ENCODE data around the gene NEK11. TPM values are rescaled to one million over a fixed set of nuclear protein-coding genes. Genes with fewer than 3 reads are reported as not detected.

The NEK11 gene
- polyA plus RNA-seq, 1 donor from 2014 or later = 6.1 TPM

DNA sequence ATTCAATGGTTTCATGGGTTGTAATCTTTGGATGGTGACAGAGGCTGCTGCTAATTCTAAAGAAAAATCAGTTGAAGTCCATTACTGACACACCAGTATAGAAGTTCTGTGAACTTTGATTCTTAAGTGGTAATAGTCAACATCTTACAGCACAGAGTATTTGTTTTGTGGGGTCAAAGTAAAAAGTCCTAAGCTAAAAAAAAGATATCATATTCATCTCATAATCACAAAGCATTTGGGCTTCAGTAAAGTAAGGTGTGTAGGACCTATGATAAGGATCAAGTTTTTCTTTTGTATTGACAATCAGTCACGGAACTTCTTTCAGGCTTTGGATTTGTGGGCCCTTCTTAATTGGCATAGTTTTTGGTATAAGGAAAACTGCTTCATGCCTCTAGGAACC is 1.1 kb upstream of the NEK11 start:
- Histone ChIP-seq H3K4me2 (ENCODE audit: low read length) (no peak overlapping the region), H3K36me3 (ENCODE audit: insufficient read depth, low read length) (no peaks in the 10 kb centered on the region), H4K20me1 (ENCODE audit: insufficient read depth) (no peaks in the 10 kb centered on the region), H3K27ac (ENCODE audit: low read length) (no peak overlapping the region), H3K9me2 (ENCODE audit: insufficient read depth, low read length) (no peaks in the 10 kb centered on the region), H2AFZ (ENCODE audit: low read depth, low read length) (no peak overlapping the region), H3K4me3 (ENCODE audit: low read length) (peak overlapping the region; percentile 64), H3K9me3 (ENCODE audit: low read length) (no peaks in the 10 kb centered on the region), H3K79me2 (replicated peaks; ENCODE audit: insufficient read depth, low read length) (no peaks in the 10 kb centered on the region), H3K27me3 (ENCODE audit: insufficient read depth, low read depth, low read length) (no peaks in the 10 kb centered on the region), H3K9ac (ENCODE audit: low read length) (no peak overlapping the region), H3F3A (ENCODE audit: insufficient read depth, low read length, poor library complexity, severe bottlenecking) (no peaks in the 10 kb centered on the region)
- TF ChIP-seq EP300 (conservative IDR thresholded peaks at IDR 0.05; ENCODE audit: poor library complexity, severe bottlenecking) (no peak), SMC3 (conservative IDR thresholded peaks at IDR 0.05; ENCODE audit: poor library complexity) (no peak), POLR2AphosphoS5 (IDR thresholded peaks at IDR 0.05) (no peak), MXI1 (conservative IDR thresholded peaks at IDR 0.05; ENCODE audit: poor library complexity, severe bottlenecking) (no peak), RAD21 (conservative IDR thresholded peaks at IDR 0.05) (no peak), EZH2 (IDR thresholded peaks at IDR 0.05; ENCODE audit: borderline replicate concordance, insufficient read depth, low read length, poor library complexity, severe bottlenecking) (no peak), TAF1 (IDR thresholded peaks at IDR 0.05; ENCODE audit: low read depth) (no peak)
- TF ChIP-seq, protein P1, sequence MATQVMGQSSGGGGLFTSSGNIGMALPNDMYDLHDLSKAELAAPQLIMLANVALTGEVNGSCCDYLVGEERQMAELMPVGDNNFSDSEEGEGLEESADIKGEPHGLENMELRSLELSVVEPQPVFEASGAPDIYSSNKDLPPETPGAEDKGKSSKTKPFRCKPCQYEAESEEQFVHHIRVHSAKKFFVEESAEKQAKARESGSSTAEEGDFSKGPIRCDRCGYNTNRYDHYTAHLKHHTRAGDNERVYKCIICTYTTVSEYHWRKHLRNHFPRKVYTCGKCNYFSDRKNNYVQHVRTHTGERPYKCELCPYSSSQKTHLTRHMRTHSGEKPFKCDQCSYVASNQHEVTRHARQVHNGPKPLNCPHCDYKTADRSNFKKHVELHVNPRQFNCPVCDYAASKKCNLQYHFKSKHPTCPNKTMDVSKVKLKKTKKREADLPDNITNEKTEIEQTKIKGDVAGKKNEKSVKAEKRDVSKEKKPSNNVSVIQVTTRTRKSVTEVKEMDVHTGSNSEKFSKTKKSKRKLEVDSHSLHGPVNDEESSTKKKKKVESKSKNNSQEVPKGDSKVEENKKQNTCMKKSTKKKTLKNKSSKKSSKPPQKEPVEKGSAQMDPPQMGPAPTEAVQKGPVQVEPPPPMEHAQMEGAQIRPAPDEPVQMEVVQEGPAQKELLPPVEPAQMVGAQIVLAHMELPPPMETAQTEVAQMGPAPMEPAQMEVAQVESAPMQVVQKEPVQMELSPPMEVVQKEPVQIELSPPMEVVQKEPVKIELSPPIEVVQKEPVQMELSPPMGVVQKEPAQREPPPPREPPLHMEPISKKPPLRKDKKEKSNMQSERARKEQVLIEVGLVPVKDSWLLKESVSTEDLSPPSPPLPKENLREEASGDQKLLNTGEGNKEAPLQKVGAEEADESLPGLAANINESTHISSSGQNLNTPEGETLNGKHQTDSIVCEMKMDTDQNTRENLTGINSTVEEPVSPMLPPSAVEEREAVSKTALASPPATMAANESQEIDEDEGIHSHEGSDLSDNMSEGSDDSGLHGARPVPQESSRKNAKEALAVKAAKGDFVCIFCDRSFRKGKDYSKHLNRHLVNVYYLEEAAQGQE (IDR thresholded peaks at IDR 0.05; ENCODE audit: borderline replicate concordance) = no peak
- TF ChIP-seq, protein P2, sequence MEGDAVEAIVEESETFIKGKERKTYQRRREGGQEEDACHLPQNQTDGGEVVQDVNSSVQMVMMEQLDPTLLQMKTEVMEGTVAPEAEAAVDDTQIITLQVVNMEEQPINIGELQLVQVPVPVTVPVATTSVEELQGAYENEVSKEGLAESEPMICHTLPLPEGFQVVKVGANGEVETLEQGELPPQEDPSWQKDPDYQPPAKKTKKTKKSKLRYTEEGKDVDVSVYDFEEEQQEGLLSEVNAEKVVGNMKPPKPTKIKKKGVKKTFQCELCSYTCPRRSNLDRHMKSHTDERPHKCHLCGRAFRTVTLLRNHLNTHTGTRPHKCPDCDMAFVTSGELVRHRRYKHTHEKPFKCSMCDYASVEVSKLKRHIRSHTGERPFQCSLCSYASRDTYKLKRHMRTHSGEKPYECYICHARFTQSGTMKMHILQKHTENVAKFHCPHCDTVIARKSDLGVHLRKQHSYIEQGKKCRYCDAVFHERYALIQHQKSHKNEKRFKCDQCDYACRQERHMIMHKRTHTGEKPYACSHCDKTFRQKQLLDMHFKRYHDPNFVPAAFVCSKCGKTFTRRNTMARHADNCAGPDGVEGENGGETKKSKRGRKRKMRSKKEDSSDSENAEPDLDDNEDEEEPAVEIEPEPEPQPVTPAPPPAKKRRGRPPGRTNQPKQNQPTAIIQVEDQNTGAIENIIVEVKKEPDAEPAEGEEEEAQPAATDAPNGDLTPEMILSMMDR (IDR thresholded peaks at IDR 0.05; ENCODE audit: poor library complexity, severe bottlenecking) = no peak

DNA sequence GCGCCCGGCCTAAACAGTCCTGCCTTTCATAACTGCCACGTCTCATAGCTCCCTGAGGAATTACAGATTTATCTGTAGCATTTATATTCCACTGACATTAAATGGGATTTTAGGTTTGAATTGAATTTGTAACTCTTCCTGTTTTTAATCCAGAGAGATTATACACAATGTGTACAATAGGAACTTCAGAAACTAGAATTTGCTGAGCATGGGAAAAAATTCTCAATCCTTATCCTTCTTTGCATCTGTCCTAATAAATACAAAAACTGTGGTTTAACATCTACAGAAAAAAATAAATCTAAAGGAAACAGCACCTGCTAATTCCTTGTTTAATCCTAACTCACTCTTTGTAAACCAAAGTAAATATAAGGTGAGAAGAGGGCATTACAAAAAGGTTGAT is 2.2 kb downstream of the NEK11 start:
- no peaks in the 10 kb centered on the region for H3K9me3 ChIP-seq (ENCODE audit: low read length)
- H4K20me1 ChIP-seq (ENCODE audit: insufficient read depth) = no peaks in the 10 kb centered on the region
- no peak overlapping the region for H3K4me3 ChIP-seq (ENCODE audit: low read length)
- H3K4me2 ChIP-seq (ENCODE audit: low read length) = no peak overlapping the region
- no peak overlapping the region for H3K27ac ChIP-seq (ENCODE audit: low read length)
- H3K27me3 ChIP-seq (ENCODE audit: insufficient read depth, low read depth, low read length) = no peaks in the 10 kb centered on the region
- H3K9ac ChIP-seq (ENCODE audit: low read length) = no peak overlapping the region
- TF ChIP-seq TAF1 (IDR thresholded peaks at IDR 0.05; ENCODE audit: low read depth) = no peak
- no peak for TF ChIP-seq MXI1 (conservative IDR thresholded peaks at IDR 0.05; ENCODE audit: poor library complexity, severe bottlenecking)
- TF ChIP-seq, protein P2 (IDR thresholded peaks at IDR 0.05; ENCODE audit: poor library complexity, severe bottlenecking) = no peak
- TF ChIP-seq EP300 (conservative IDR thresholded peaks at IDR 0.05; ENCODE audit: poor library complexity, severe bottlenecking) = no peak
- TF ChIP-seq, protein P1 (IDR thresholded peaks at IDR 0.05; ENCODE audit: borderline replicate concordance) = no peak
- TF ChIP-seq POLR2AphosphoS5 (IDR thresholded peaks at IDR 0.05) = no peak
- TF ChIP-seq RAD21 (conservative IDR thresholded peaks at IDR 0.05) = no peak
- TF ChIP-seq EZH2 (IDR thresholded peaks at IDR 0.05; ENCODE audit: borderline replicate concordance, insufficient read depth, low read length, poor library complexity, severe bottlenecking) = no peak
- H3K9me2 ChIP-seq (ENCODE audit: insufficient read depth, low read length) = no peaks in the 10 kb centered on the region
- H3F3A ChIP-seq (ENCODE audit: insufficient read depth, low read length, poor library complexity, severe bottlenecking) = no peaks in the 10 kb centered on the region
- no peaks in the 10 kb centered on the region for H3K79me2 ChIP-seq (replicated peaks; ENCODE audit: insufficient read depth, low read length)
- no peak overlapping the region for H2AFZ ChIP-seq (ENCODE audit: low read depth, low read length)
- H3K36me3 ChIP-seq (ENCODE audit: insufficient read depth, low read length) = no peaks in the 10 kb centered on the region
